ENCODE measurements around the gene HRH2. TPM values are rescaled to one million over a fixed set of nuclear protein-coding genes. Genes with fewer than 3 reads are reported as not detected.
A peak's percentile ranks its signal among the peaks of the same experiment; 100 is the strongest.

The HRH2 gene
- total RNA-seq, 2 donors from 2014 or later = 0.78 TPM; not detected in 1

DNA sequence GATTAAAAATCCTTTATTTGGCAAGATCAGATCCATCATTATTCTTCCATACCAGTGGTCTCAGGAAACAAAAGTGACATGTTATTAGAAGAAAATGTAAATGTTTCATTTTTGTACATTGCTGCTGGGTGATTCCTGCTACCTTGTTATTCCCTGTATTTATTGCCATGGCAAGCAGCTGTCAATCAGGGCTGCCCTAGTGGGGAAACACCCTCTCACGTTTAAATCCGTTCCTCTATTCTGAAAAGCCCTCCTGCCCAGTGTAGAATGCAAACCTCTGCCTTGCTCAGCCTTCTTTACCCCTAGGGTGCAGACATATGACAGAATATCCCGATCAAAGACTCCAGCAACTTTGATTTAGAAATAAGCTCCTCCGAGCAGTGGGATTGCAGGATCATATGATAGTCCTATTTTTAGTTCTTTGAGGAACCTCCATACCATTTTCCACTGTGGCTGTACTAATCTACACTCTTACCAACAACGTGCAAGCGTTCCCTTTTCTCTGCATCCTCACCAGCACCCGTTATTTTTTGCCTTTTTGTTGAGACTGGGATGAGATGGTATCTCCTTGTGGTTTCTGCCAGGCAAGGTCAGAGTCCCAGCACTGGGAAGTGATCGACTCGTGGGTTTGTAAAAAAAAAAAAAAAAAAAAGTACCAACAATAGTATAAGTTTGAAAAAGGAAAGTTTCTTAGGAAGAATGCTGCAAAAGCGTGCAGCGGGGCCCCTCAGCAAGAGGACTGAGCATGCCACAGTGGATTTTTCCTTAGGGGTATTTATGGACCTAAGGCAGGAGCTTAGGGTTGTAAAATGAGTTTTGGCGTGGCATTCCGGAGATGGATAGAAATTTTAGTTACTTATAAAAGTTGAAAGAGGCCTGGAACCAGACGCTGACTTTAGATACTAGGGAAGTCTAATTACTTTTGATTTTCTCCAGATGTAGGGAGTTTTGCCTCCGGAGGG, 66.7 kb downstream of the HRH2 start:
- H3K27ac ChIP-seq = no peak overlapping the region
- no peaks in the 10 kb centered on the region for H3K9me3 ChIP-seq
- 64 to 68% methylated on average over 15 of the region's 15 CpGs for WGBS, 2 donors
- no peak overlapping the region for H3K4me3 ChIP-seq
- ATAC-seq (no peak), DNase-seq (no peak)
- intact Hi-C loops (cut with DNase I) = no loop called here
- no peak for TF ChIP-seq POLR2A (IDR thresholded peaks at IDR 0.05)
- TF ChIP-seq, protein P1, sequence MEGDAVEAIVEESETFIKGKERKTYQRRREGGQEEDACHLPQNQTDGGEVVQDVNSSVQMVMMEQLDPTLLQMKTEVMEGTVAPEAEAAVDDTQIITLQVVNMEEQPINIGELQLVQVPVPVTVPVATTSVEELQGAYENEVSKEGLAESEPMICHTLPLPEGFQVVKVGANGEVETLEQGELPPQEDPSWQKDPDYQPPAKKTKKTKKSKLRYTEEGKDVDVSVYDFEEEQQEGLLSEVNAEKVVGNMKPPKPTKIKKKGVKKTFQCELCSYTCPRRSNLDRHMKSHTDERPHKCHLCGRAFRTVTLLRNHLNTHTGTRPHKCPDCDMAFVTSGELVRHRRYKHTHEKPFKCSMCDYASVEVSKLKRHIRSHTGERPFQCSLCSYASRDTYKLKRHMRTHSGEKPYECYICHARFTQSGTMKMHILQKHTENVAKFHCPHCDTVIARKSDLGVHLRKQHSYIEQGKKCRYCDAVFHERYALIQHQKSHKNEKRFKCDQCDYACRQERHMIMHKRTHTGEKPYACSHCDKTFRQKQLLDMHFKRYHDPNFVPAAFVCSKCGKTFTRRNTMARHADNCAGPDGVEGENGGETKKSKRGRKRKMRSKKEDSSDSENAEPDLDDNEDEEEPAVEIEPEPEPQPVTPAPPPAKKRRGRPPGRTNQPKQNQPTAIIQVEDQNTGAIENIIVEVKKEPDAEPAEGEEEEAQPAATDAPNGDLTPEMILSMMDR (IDR thresholded peaks at IDR 0.05) = no peak
- H3K36me3 ChIP-seq (replicated peaks in 1 of 2; ENCODE audit: insufficient read depth in 1 of 2, low read depth in 2 of 2) = no peaks in the 10 kb centered on the region
- no peaks in the 10 kb centered on the region for H3K27me3 ChIP-seq
- peaks cover 4% of the 10 kb centered on the region for H3K4me1 ChIP-seq

DNA sequence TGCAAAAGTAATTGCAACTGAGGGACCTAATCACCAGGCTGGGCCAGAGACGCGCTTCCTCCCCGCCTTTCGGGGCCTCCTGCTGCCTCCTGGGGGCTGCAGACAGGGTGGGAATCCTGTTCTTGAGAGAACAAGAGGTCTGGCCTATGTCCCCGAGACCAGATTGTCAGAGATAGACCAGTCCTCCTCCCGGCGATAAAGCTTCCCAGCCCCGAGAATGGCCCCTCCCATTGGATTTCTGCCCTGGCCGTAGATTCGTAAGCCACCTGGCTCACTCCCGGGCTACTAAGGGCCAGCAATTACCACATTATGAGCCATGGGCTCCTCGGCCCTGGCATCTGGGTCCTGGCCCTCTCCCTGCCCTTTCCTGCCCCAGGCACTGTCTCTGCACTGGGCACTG, 70.4 kb downstream of the HRH2 start:
- H3K27me3 ChIP-seq = no peaks in the 10 kb centered on the region
- intact Hi-C loops (cut with DNase I) = no loop called here
- H3K27ac ChIP-seq = no peak overlapping the region
- H3K4me1 ChIP-seq = peaks cover 6% of the 10 kb centered on the region
- 35 to 41% methylated on average over 7 to 12 of the region's 12 CpGs for WGBS, 2 donors
- no peaks in the 10 kb centered on the region for H3K9me3 ChIP-seq
- no peak for DNase-seq
- H3K4me3 ChIP-seq = no peak overlapping the region
- no peaks in the 10 kb centered on the region for H3K36me3 ChIP-seq (replicated peaks in 1 of 2; ENCODE audit: insufficient read depth in 1 of 2, low read depth in 2 of 2)
- no peak for ATAC-seq
- TF ChIP-seq, protein P1 (IDR thresholded peaks at IDR 0.05) = no peak
- TF ChIP-seq POLR2A (IDR thresholded peaks at IDR 0.05) = no peak

DNA sequence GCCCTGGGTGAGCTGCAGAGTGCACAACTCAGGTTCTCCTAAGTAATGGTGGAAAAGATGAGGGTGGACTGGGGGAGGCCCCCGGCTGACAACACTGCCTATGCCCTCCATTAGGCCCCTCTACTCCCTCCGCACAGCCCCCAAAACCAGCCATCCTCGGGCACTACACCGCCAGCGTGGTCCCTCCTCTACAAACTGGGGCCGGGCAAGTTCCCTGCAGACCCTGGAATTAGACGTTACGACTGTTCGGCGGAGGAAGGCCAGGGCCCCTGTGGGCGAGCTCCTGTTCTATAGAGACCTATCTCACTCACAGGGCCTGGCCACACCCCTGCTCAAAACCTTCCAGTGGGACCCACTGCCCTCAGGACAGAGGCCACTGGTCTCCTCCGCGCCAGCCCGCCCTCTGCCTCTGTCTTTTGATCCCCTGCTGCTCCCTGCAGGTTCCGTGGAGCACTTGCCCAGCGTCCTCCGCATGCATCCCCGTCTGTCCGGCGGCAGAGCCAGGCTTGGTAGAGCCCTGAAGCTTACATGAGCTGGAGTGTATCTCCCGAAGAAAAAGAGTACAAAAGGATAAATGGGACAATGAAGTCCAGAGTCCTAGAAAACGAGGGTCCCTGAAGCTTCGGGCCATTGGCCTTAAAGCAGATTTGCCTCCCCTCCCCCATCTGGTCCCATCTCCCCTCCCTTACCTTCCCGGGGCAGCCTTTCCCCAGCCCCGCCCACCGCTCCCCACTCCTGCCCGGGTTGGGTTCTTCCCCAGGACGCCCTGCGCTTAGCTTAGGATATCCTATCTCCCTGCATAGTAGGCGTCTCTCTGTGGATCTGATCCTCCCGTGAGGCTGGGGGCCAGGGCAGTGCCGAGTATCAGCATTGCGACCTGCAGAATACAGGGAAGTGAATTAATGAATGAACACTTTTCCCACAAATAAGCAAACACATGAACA, 71.3 kb downstream of the HRH2 start:
- H3K9me3 ChIP-seq = no peaks in the 10 kb centered on the region
- peaks cover 6% of the 10 kb centered on the region for H3K4me1 ChIP-seq
- no peaks in the 10 kb centered on the region for H3K27me3 ChIP-seq
- WGBS, 2 donors = 11 to 20% methylated on average over 26 to 33 of the region's 33 CpGs
- ATAC-seq = peak; percentile 19
- H3K36me3 ChIP-seq (replicated peaks in 1 of 2; ENCODE audit: insufficient read depth in 1 of 2, low read depth in 2 of 2) = no peaks in the 10 kb centered on the region
- H3K27ac ChIP-seq = no peak overlapping the region
- no peak for DNase-seq
- no peak for TF ChIP-seq POLR2A (IDR thresholded peaks at IDR 0.05)
- TF ChIP-seq, protein P1 (IDR thresholded peaks at IDR 0.05) = no peak
- intact Hi-C loops (cut with DNase I) = no loop called here
- no peak overlapping the region for H3K4me3 ChIP-seq

DNA sequence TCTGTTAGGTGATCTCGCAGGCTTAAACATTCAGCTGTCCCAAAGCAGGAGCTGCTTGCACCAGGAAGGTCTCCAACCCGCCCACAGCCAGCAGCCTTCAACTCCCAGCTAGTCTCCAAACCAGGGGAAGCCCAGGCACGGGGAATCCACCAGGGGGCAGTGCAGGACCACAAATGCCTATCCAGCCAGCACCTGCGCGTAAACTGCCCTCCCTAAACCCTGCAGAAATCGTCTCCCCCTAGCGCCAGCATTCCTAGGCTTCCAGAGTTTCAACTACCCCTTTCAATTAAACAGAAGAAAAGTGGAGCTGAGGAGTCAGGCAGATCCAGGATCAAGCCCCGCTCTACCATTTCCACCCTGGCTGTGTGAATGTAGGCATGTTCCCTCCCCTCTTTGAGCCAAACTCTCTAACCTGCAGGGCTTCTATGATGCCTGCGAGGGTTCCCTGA, 72.0 kb downstream of the HRH2 start:
- intact Hi-C loops (cut with DNase I) = loop anchor here (10.0 kb wide), 1 partner anchor 845 kb away; no protein-coding TSS in a partner anchor

More for the DNA sequence above, 72.0 kb downstream of the HRH2 start:
- ATAC-seq (peak; percentile 86), DNase-seq (peak; percentile 91 to 96 (median 94))
- H3K36me3 ChIP-seq (replicated peaks in 1 of 2; ENCODE audit: insufficient read depth in 1 of 2, low read depth in 2 of 2) = no peaks in the 10 kb centered on the region
- H3K9me3 ChIP-seq = no peaks in the 10 kb centered on the region
- TF ChIP-seq POLR2A (IDR thresholded peaks at IDR 0.05) = no peak
- TF ChIP-seq, protein P1 (IDR thresholded peaks at IDR 0.05) = peak; percentile 89 to 99 (median 97)
- no peaks in the 10 kb centered on the region for H3K27me3 ChIP-seq
- WGBS, 2 donors = 2 to 3% methylated on average over 9 of the region's 9 CpGs
- H3K27ac ChIP-seq = no peak overlapping the region
- H3K4me3 ChIP-seq = no peak overlapping the region
- peaks cover 6% of the 10 kb centered on the region for H3K4me1 ChIP-seq

All from body of pancreas (tissue), 4 donors.